Osteoblast (primary cell): Measurements from ENCODE around the gene DSG3. TPM values are rescaled to one million over a fixed set of nuclear protein-coding genes. Genes with fewer than 3 reads are reported as not detected.

ENCODE experiments used
- DNase-seq: peaks from one replicate; pipeline ENCODE4 v3.0.0; 2011; ENCODE audit warnings: low spot score, mixed read lengths; ENCODE audit not compliant: insufficient read length; ENCODE audit errors: missing footprints
- H2AFZ ChIP-seq: 2 replicates; pipeline ENCODE4 v1.6.0; 2011; ENCODE audit warnings: mild to moderate bottlenecking, low read length
- H3K27ac ChIP-seq: 2 replicates; pipeline ENCODE4 v1.5.1; 2011; ENCODE audit warnings: mild to moderate bottlenecking, low read depth, low read length, moderate library complexity
- H3K27me3 ChIP-seq: 2 replicates; pipeline ENCODE4 v1.6.0; 2012; ENCODE audit warnings: mild to moderate bottlenecking, control low read depth, inconsistent platforms, low read length, moderate library complexity; ENCODE audit not compliant: insufficient read depth
- H3K36me3 ChIP-seq: 2 replicates; pipeline ENCODE4 v1.5.1; 2011; ENCODE audit warnings: mild to moderate bottlenecking, low read length, control low read depth, moderate library complexity; ENCODE audit not compliant: insufficient read depth
- H3K4me1 ChIP-seq: 2 replicates; pipeline ENCODE4 v1.5.1; 2011; ENCODE audit warnings: mild to moderate bottlenecking, low read length, control low read depth, moderate library complexity; ENCODE audit not compliant: insufficient read depth
- H3K4me2 ChIP-seq: 2 replicates; pipeline ENCODE4 v1.6.0; 2011; ENCODE audit warnings: mild to moderate bottlenecking, low read length; ENCODE audit not compliant: insufficient read depth
- H3K4me3 ChIP-seq: fragments of 200-600 bp; sonication (generic); 3 replicates; pipeline ENCODE4 v1.5.1; 2012; ENCODE audit warnings: mild to moderate bottlenecking, low read length, inconsistent platforms; ENCODE audit not compliant: insufficient read depth
- H3K79me2 ChIP-seq: 2 replicates; pipeline ENCODE4 v1.6.0; 2012; ENCODE audit warnings: mild to moderate bottlenecking, low read length, control low read depth, inconsistent platforms; ENCODE audit not compliant: insufficient read depth
- H3K9me3 ChIP-seq: 2 replicates; pipeline ENCODE4 v1.5.1; 2011; ENCODE audit warnings: low read depth, low read length, control low read depth
- H4K20me1 ChIP-seq: 2 replicates; pipeline ENCODE4 v1.6.0; 2012; ENCODE audit warnings: mild to moderate bottlenecking, low read length, control low read depth; ENCODE audit not compliant: insufficient read depth
- total RNA-seq: library from RNA; depleted of rRNA; stranded (reverse); fragments of >200 nt; gene quantifications from 2 replicates; pipeline ENCODE4 v1.2.3, GENCODE V29; 2012
- TF ChIP-seq, protein P1 (sequence below): IDR thresholded peaks from 2 replicates; pipeline ENCODE4 v1.5.1; 2011; ENCODE audit warnings: mild to moderate bottlenecking, low read depth, low read length, moderate library complexity; ENCODE audit errors: extremely low read depth

DSG3 gene
- total RNA-seq, 1 donor: 1.4 TPM

DNA sequence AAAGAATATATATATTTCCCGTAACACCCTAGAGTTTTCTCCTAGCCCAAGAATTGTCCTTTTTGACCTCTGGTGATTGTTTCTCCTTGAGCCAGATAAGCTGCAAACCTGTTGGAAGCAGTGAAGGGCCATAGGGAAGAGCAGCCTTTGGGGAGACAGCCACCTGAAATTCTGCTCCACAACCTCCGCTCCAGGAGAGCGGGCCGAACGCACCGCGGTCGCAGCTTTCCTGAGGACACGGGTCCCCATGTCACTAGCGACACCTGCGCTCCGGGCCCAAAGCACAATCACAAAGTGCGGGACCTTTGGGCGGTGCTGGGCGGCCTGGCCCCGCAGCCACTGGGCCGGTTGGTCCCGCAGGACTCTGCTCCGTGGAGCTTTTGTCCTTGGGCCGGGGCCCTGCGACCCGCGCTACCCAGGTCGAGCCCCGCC lies 49.9 kb downstream of the DSG3 start:
- TF ChIP-seq, protein P1, sequence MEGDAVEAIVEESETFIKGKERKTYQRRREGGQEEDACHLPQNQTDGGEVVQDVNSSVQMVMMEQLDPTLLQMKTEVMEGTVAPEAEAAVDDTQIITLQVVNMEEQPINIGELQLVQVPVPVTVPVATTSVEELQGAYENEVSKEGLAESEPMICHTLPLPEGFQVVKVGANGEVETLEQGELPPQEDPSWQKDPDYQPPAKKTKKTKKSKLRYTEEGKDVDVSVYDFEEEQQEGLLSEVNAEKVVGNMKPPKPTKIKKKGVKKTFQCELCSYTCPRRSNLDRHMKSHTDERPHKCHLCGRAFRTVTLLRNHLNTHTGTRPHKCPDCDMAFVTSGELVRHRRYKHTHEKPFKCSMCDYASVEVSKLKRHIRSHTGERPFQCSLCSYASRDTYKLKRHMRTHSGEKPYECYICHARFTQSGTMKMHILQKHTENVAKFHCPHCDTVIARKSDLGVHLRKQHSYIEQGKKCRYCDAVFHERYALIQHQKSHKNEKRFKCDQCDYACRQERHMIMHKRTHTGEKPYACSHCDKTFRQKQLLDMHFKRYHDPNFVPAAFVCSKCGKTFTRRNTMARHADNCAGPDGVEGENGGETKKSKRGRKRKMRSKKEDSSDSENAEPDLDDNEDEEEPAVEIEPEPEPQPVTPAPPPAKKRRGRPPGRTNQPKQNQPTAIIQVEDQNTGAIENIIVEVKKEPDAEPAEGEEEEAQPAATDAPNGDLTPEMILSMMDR: no peak
- H3K27ac ChIP-seq: no peak overlapping the region
- no peaks in the 10 kb centered on the region for H3K36me3 ChIP-seq
- H3K4me1 ChIP-seq: peaks cover 2% of the 10 kb centered on the region
- no peaks in the 10 kb centered on the region for H3K9me3 ChIP-seq
- peak overlapping the region; percentile 65 for H3K4me2 ChIP-seq
- no peak for DNase-seq
- H3K4me3 ChIP-seq: peak overlapping the region; percentile 71
- H2AFZ ChIP-seq: peak overlapping the region; percentile 22
- no peaks in the 10 kb centered on the region for H3K79me2 ChIP-seq
- no peaks in the 10 kb centered on the region for H4K20me1 ChIP-seq
- peaks cover 21% of the 10 kb centered on the region for H3K27me3 ChIP-seq

DNA sequence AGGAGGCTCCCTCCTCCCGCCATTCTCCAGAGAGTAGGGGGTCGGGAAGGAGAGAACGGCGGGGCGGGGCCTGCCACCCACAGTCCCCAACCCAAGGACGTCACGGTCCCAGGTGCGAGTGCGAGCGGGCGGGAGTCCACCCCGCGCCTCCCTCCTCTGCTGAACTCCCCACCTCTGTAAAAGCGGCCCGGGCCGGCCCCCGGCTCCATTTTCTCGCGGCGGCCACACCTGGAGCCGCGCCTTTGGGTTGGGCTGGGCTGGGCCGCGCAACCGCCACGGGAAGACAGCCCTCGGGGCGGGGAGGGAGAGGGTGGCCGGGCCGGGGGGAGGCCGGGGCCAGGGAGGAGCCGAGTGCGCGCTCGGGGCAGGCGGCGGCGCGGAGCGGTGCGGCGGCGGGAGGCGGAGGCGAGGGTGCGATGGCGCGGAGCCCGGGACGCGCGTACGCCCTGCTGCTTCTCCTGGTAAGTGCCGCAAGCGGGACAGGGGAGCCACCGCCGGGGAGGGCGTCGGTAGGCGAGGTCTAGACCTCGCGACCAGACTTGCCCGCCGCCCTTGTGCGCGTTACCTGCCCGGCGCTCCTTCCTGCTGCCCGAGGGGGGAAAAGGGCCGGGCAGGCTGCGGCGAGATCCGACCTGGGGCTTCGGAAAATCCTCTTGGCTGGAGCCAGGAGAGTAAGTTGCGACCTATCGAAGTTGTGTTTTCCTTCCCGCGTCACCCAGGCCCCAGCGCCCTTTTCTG lies 50.5 kb downstream of the DSG3 start, which contains the start of gene DSG2:
Gene DSG2 (plus strand): TSS at position 342 of the 738 bp plus-strand sequence. CDS start 75 bp downstream, at position 417.
- Histone ChIP-seq H3K4me1 (peaks cover 2% of the 10 kb centered on the region), H3K36me3 (no peaks in the 10 kb centered on the region), H2AFZ (peak within 1 kb of the TSS; percentile 72), H3K27me3 (peaks cover 21% of the 10 kb centered on the region), H3K9me3 (no peaks in the 10 kb centered on the region), H3K79me2 (no peaks in the 10 kb centered on the region), H3K4me2 (peak within 1 kb of the TSS; percentile 65), H3K4me3 (peak within 1 kb of the TSS; percentile 71), H4K20me1 (no peaks in the 10 kb centered on the region), H3K27ac (no peak within 1 kb of the TSS)
- peak; percentile 92 for DNase-seq
- TF ChIP-seq, protein P1: no peak

DNA sequence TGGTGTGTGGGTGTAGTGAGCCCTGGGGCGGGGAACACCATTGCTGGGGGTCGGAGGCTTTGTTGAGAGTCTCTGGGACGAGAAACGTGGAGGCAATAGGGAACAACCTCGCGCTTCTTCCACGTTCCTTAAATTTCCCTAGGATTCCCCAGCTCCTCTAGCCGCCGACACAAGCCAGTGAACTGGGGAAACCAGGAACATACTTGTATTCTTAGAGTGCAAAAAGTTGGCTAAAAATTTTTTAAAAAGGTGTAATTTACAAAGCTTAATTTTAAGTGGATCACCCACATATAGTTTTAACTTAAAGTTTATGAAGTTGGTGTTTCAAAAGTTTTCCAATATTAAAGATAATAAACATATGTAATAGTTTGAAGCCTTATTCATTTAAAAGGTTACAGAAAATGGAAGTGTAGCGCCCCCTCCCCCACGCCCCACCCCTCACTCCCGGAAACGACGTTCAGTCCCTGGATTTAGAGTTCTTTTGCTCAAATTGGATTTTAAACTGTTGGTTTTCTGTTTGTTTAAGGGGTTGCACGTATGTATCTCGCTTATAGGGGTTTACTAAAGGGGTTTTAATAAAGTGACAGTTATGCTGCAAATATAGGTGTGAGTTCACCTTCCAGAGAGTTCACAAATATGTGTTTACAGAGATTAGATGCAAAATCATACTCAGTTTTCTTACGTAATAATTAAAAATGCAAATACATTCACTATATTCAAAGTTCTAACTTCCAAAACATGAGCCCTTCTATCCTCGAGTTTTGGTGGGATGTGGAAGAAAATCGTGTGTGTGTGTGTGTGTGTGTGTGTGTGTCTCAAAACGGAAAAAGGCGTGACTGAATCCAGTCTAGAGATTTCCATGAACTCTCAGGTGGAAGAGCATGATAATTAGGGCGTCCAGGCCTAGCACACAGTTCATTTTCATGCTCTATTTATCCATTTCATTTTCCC lies 51.3 kb downstream of the DSG3 start:
- TF ChIP-seq, protein P1: no peak
- H3K27ac ChIP-seq: no peak overlapping the region
- peak overlapping the region; percentile 65 for H3K4me2 ChIP-seq
- no peaks in the 10 kb centered on the region for H3K9me3 ChIP-seq
- H4K20me1 ChIP-seq: no peaks in the 10 kb centered on the region
- no peaks in the 10 kb centered on the region for H3K79me2 ChIP-seq
- no peaks in the 10 kb centered on the region for H3K36me3 ChIP-seq
- H3K4me3 ChIP-seq: peak overlapping the region; percentile 71
- H3K27me3 ChIP-seq: peaks cover 21% of the 10 kb centered on the region
- H2AFZ ChIP-seq: peak overlapping the region; percentile 72
- peaks cover 2% of the 10 kb centered on the region for H3K4me1 ChIP-seq
- DNase-seq: peak; percentile 73
